Measurements from ENCODE around the gene TAF12.

GRCh38 chr1:28571911-28572310, 71.0 kb downstream of the TAF12 start:
- TF ChIP-seq FOXM1 (IDR thresholded peaks at IDR 0.05; ENCODE audit: borderline replicate concordance) = no peak
- TF ChIP-seq SUZ12 (IDR thresholded peaks at IDR 0.05) = no peak
- TF ChIP-seq FOXK2 (IDR thresholded peaks at IDR 0.05) = no peak
- TF ChIP-seq BHLHE40 (IDR thresholded peaks at IDR 0.05; ENCODE audit: borderline replicate concordance) = no peak
- TF ChIP-seq ZNF384 (IDR thresholded peaks at IDR 0.05) = no peak
- no peak for TF ChIP-seq ELF4 (IDR thresholded peaks at IDR 0.05)
- no peak for TF ChIP-seq NFRKB (IDR thresholded peaks at IDR 0.05)
- no peak for TF ChIP-seq TARDBP (IDR thresholded peaks at IDR 0.05)
- no peak for TF ChIP-seq CTBP1 (IDR thresholded peaks at IDR 0.05; ENCODE audit: borderline replicate concordance)
- TF ChIP-seq LEF1 (IDR thresholded peaks at IDR 0.05; ENCODE audit: borderline replicate concordance) = no peak
- no peak for TF ChIP-seq FOXA1 (IDR thresholded peaks at IDR 0.05)
